Breast epithelium (tissue), 3 donors: Measurements from ENCODE around the gene ANKRD17.

Source experiments
- POLR2A ChIP-seq: fragments of 450-650 bp; IDR thresholded peaks from one replicate; pipeline ENCODE4 v1.6.1; 2016; ENCODE audit warnings: antibody characterized with exemption, mild to moderate bottlenecking, moderate library complexity
- POLR2AphosphoS5 ChIP-seq, 3 donors: sonication (generic); formaldehyde crosslinking; IDR thresholded peaks; one replicate each; pipeline ENCODE4 v1.6.1; 2017; ENCODE audit warnings: antibody characterized with exemption in 3 of 3
- TF ChIP-seq, protein P1 (sequence below), 3 donors: fragments of 450-650 bp; IDR thresholded peaks; one replicate each; pipeline ENCODE4 v1.5.1; 2016 to 2017; ENCODE audit warnings: antibody characterized with exemption in 3 of 3, mild to moderate bottlenecking in 3 of 3, moderate library complexity in 3 of 3

DNA sequence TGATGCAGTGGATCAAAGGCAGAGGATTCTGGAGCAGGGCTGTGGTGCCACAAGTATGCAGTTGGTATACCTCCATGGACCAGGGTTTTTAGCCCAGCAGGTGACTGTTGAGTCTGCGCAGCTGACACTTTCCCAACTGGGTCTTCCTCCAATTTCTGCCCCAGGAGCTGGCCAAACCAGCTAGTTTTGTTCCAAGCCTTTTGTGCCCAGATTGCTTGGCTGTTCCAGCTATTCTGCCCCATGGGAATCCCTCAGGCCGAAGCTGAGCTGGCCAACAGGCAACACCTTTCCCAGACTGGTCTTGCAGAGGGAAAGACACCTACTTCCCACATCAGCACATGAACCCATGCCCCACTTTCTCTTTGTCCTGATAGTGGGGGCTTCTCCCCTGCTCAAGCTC is 22.8 kb upstream of the ANKRD17 start:
- TF ChIP-seq, protein P1, sequence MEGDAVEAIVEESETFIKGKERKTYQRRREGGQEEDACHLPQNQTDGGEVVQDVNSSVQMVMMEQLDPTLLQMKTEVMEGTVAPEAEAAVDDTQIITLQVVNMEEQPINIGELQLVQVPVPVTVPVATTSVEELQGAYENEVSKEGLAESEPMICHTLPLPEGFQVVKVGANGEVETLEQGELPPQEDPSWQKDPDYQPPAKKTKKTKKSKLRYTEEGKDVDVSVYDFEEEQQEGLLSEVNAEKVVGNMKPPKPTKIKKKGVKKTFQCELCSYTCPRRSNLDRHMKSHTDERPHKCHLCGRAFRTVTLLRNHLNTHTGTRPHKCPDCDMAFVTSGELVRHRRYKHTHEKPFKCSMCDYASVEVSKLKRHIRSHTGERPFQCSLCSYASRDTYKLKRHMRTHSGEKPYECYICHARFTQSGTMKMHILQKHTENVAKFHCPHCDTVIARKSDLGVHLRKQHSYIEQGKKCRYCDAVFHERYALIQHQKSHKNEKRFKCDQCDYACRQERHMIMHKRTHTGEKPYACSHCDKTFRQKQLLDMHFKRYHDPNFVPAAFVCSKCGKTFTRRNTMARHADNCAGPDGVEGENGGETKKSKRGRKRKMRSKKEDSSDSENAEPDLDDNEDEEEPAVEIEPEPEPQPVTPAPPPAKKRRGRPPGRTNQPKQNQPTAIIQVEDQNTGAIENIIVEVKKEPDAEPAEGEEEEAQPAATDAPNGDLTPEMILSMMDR (IDR thresholded peaks at IDR 0.05) = no peak
- no peak for TF ChIP-seq POLR2A
- TF ChIP-seq POLR2AphosphoS5 (IDR thresholded peaks at IDR 0.05) = no peak
